GM21576 (cell line): ENCODE results near the gene ROBO4.

Experiments
- ATAC-seq: cut with Tn5 transposase; IDR thresholded peaks from one replicate; pipeline ENCODE4 v1.9.1; 2021; ENCODE audit warnings: mild to moderate bottlenecking, moderate library complexity; ENCODE audit not compliant: unreplicated experiment

The ROBO4 gene

DNA sequence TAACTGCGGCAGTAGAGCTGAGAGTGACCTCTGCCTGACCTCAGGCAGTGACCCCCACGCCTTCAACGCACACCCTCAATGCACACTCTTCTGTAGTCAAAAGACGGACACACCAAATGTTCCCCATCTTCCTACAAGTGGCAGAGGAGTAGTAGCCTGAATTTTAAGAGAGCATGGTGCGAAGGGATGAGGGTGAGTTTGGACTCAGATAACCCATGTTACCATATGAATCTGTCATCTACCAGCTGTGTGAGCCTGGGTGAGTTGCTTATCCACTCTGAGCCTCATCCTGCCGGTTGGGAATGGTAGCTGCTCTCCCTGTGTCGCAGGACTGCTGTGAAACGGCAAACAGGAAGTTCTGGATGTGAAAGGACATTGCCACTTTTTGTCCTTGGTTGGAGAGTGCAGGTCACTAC is 53.0 kb downstream of the ROBO4 start:
- no peak for ATAC-seq

GRCh38 chr11:124843616-124843910 is 54.1 kb downstream of the ROBO4 start:
- no peak for ATAC-seq

- ATAC-seq = no peak
These were observed 55.4 kb downstream of the ROBO4 start for GRCh38 chr11:124842305-124842704.

DNA sequence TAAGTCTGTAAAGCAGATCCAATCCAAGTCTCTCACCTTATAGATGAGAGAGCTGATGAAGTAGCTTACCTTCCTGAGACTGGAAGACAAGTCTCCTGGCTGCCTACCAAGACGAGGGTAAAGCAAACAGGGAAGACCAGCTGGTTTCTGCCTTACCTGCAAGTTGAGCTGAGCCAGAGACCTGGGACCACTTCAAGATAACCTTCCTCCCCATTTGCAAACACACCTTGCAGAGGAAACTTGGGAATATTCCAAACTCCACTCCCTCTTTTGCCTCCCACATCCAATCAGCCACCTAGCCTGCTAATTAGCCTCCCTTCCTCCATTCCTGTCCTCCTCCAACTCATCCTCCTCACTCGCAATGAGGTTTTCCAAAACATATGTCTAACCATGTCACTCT is 55.8 kb downstream of the ROBO4 start:
- no peak for ATAC-seq

DNA sequence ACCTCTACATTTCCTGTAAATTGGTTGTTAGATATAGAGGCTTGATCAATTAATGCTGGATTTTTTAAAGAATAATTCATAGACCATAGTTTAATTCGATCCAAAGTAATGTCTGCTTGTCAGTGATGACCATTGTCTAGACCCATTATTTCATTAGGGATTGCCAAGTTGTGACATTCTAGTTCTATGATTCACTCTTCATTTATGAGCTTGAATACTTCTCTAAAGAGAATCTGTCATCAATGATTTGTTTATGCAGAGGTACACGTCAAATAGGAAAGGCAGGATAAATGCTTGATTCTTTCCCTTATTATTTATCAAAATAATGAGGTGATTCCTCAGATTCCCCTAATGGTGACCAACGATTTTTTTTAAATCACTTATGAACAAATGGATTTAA is 56.5 kb downstream of the ROBO4 start:
- no peak for ATAC-seq

DNA sequence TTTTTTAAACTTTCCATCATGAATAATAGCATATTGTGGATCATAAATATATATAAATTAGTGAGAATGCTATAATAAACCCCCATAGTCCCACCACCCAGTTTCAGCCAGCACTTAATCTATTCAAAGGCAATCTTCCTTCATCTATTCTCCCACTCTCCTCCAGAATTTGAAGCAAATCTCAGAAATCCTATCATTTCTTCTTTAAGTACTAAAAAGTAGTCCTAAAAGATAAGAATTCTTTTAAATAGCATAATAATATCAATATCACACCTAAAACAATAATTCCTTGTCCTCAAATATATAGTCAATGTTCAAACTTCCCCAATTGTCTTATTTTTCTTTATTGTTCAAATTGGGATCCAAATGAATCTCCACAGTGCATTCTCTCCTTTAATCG is 57.0 kb downstream of the ROBO4 start:
- ATAC-seq = no peak

DNA sequence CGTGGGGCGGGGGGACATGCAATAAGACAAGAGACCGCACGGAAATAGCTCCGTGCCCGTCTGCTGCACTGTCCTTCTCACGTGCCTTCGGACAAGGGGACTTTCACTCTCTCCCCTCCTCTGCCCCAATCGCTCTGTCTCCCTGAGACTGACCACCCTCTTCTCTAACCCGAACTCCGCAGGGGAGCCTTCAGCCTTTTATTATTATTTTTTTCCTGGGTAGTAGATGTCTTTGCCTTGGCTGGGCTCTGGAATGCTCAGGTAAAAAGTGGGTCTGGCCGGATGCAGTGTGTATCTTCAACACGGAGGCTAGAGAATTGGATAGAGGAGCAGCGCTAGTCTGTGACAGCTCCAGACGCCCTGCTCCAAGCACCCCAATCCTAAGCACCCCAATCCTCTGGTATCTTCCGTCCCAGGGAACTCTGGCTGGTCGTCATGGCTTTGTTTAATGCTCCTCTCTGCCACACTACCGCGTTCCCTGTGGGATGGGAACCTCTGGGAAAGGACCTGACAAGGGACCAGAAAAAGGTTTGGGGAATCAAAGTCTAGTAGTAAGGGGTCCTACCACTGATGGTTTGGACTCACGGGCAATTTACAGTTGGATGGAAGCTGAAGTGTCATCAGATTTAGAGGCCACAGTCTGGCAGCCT is 57.6 kb downstream of the ROBO4 start:
- ATAC-seq = no peak

DNA sequence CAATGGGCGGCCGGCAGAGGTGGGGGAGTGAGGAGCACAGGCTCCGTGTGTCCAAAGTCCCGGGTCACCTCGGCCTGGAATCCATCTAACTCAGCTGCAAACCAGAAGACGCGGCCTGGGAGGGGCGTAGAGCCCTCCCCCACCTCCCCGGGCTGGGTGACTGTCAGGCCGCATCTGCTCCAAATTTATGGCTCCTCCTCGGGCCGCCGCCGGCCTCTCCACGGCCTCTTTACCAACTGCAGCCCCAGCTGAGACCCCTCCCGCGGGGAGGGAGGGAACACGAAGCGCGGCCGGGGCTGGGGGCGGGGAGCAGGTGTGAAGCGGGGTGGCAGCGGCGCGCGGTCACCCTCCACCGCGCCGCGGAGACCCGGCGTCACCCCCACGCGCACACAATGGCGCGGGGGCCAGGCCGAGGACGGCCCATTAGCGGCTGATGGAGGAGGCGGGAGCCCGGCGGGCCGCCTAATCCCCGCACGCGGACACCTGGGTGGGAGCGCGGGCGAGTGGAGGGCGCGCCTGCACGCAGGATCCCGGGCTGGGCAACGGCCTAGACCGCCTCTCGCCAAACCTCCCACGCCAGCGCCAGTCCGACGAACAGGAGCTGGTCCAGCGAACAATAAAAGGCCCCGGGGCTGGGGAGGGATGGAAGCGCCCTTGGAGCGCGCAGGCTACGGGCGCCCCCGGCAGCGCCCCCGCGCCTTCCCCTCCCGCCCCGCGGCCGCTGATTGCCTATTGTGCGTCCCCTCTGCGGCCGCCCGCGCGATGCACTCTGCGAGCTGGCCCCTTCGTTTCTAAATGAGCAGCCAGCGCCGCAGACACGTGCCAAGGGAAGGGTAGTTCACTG is 58.3 kb downstream of the ROBO4 start:
- ATAC-seq = no peak

DNA sequence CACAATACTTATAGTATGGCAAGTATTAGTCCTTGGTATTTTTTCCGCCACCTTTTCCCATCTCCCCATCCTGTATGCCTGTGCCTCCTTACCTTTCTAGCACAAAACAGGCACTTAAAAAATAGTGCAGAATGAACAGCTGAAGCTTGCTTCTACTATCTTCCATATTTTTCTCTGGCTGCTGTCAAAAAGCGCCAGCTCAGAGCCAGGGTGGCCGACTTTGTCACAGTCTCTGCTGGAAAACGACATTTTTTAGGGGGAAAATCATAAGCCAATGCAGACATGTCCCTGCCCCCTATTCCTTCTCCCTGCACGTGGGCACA is 58.9 kb downstream of the ROBO4 start:
- no peak for ATAC-seq

DNA sequence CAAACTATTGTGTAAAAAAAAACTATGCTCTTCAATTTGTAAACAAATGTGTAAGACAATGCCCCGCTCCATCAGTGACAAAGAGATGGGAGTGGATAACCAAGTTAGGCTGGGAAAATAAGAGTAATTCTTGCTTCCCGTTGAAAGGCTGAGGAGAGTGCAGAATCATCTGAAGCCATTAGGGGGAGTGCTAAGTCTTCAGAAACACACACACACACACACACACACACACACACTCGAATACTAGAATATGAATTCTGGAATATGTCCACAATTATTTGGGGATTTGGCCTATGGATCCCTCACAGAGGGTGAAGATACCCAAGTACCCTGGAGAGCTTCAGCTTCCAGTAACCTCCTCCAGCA is 60.2 kb downstream of the ROBO4 start:
- ATAC-seq = peak; percentile 43

DNA sequence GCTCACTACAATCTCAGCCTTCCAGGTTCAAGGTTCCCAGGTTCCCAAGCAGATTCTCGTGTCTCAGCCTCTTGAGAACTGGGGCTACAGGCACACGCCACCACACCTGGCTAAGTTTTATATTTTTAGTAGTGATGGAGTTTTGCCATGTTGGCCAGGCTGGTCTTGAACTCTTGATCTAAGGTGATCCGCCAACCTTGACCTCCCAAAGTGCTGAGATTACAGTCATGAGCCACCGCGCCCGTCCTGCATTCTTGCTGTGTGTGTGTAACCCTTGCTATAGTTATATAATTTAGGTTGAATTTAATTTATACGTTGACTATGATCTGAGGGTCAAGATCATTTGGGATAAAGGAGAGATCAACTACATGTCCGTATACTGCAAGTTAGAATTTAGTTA is 61.7 kb downstream of the ROBO4 start:
- ATAC-seq = no peak

GRCh38 chr11:124834526-124835180 is 63.0 kb downstream of the ROBO4 start:
- no peak for ATAC-seq
